Posterior vena cava (tissue), 2 donors: ENCODE results near the gene CHST4. TPM values are rescaled to one million over a fixed set of nuclear protein-coding genes. Genes with fewer than 3 reads are reported as not detected.
"Not testable (repeated sequence)": the region's sequence is repeated elsewhere in the genome, so short reads cannot be mapped to it uniquely, and the experiment has no call there.

Experiments used
- DNase-seq: peaks from one replicate; pipeline ENCODE4 v3.0.0-alpha.2; 2020; ENCODE audit warnings: low spot score
- intact Hi-C, 2 donors: fragments of 100-400 bp; cut with DNase I; formaldehyde crosslinking; loops; one replicate each; pipeline versions ENCODE4 v1.14.1 to v1.14.2; 2022 to 2023
- long read RNA-seq, 2 donors: library from polyadenylated mRNA; unstranded; transcript quantifications; one replicate each; pipeline ENCODE4 v2.0.0, GENCODE V29; 2020 to 2021
- total RNA-seq, 2 donors: library from RNA; stranded (reverse); fragmentation: NEBNext Ultra II Directional; extraction: Animal tissue kit (Norgen Biotek cat#: 25700); gene quantifications; one replicate each; pipeline ENCODE4 v1.2.1, GENCODE V29; 2021
- donor health status: DM: yes; HTN: yes; CAD: no.
- donor health status: DM: yes; HTN: yes; CAD: no.

CHST4 gene
- not detected for total RNA-seq
- long read RNA-seq, donor 1, result 0 reads
- long read RNA-seq, donor 2, result 0 reads

- no peak for DNase-seq
- intact Hi-C loops, result no loop called here
Measured at GRCh38 chr16:71526111-71526631, at the start of gene CHST4. CHST4 (plus strand) TSS chr16:71526426; CDS start chr16:71536678, 10,252 bp downstream.

- DNase-seq, result no peak
- intact Hi-C loops, result no loop called here
Measured at GRCh38 chr16:71476457-71477124, 49.6 kb upstream of the CHST4 start.

GRCh38 chr16:71479420-71479819, 46.8 kb upstream of the CHST4 start:
- DNase-seq, result no peak
- intact Hi-C loops, result no loop called here

- intact Hi-C loops, result no loop called here
- DNase-seq, result no peak
Measured at GRCh38 chr16:71480956-71481355, 45.3 kb upstream of the CHST4 start.

- intact Hi-C loops, result no loop called here
- DNase-seq, result no peak
Measured at GRCh38 chr16:71482569-71482968, 43.7 kb upstream of the CHST4 start.

GRCh38 chr16:71484006-71484893, 42.0 kb upstream of the CHST4 start:
- intact Hi-C loops, result no loop called here
- DNase-seq, result peak; percentile 95

GRCh38 chr16:71489122-71489521, 37.1 kb upstream of the CHST4 start, which contains the start of gene ZNF19:
ZNF19 (minus strand) TSS chr16:71489324; CDS start chr16:71482114, 7,210 bp downstream.
- intact Hi-C loops, result no loop called here
- no peak for DNase-seq

GRCh38 chr16:71490361-71490760, 35.9 kb upstream of the CHST4 start:
- intact Hi-C loops, result no loop called here

GRCh38 chr16:71491054-71491453, 35.2 kb upstream of the CHST4 start:
- DNase-seq, result no peak
- intact Hi-C loops, result no loop called here

More at GRCh38 chr16:71490361-71490760, 35.9 kb upstream of the CHST4 start:
- DNase-seq, result no peak

GRCh38 chr16:71492786-71493185, 33.4 kb upstream of the CHST4 start:
- intact Hi-C loops, result no loop called here
- DNase-seq, result no peak

- DNase-seq, result no peak
- intact Hi-C loops, result no loop called here
Measured at GRCh38 chr16:71493213-71493612, 33.0 kb upstream of the CHST4 start.

- intact Hi-C loops, result loop anchor here in 1 of 2 donors (2.0 kb wide), 1 partner anchor 83 kb away; no protein-coding TSS in a partner anchor
- DNase-seq, result no peak
Measured at GRCh38 chr16:71498031-71498430, 28.2 kb upstream of the CHST4 start.

- intact Hi-C loops, result loop anchor here (2.0 to 5.0 kb wide), 2 partner anchors 85 to 88 kb away; no protein-coding TSS in a partner anchor
- no peak for DNase-seq
Measured at GRCh38 chr16:71499775-71500364, 26.4 kb upstream of the CHST4 start.

- no peak for DNase-seq
Measured at GRCh38 chr16:71500964-71501363, 25.3 kb upstream of the CHST4 start.

GRCh38 chr16:71501547-71501946, 24.7 kb upstream of the CHST4 start:
- DNase-seq, result no peak
- intact Hi-C loops, result loop anchor here in 1 of 2 donors (5.0 kb wide), 1 partner anchor 89 kb away; no protein-coding TSS in a partner anchor

More at GRCh38 chr16:71500964-71501363, 25.3 kb upstream of the CHST4 start:
- intact Hi-C loops, result loop anchor here in 1 of 2 donors (5.0 kb wide), 1 partner anchor 89 kb away; no protein-coding TSS in a partner anchor

- DNase-seq, result not testable (repeated sequence)
- intact Hi-C loops, result loop anchor here in 1 of 2 donors (5.0 kb wide), 1 partner anchor 92 kb away; no protein-coding TSS in a partner anchor
Measured at GRCh38 chr16:71504051-71504450, 22.2 kb upstream of the CHST4 start.

GRCh38 chr16:71504901-71505300, 21.3 kb upstream of the CHST4 start:
- intact Hi-C loops, result loop anchor here in 1 of 2 donors (5.0 kb wide), 1 partner anchor 93 kb away; no protein-coding TSS in a partner anchor
- no peak for DNase-seq

- DNase-seq, result no peak
- intact Hi-C loops, result no loop called here
Measured at GRCh38 chr16:71507061-71507460, 19.2 kb upstream of the CHST4 start.

GRCh38 chr16:71513302-71513701, 12.9 kb upstream of the CHST4 start:
- intact Hi-C loops, result no loop called here
- no peak for DNase-seq
